K562 (cell line): Measurements from ENCODE around the gene CHST8. TPM values are rescaled to one million over a fixed set of nuclear protein-coding genes. Genes with fewer than 3 reads are reported as not detected.

Experiments
- MBD2 ChIP-seq: sonication (generic); IDR thresholded peaks from 2 replicates; pipeline ENCODE4 v1.6.1; 2016; ENCODE audit warnings: low read depth, borderline replicate concordance
- PRDM10 ChIP-seq: fragments of 450-650 bp; IDR thresholded peaks from 2 replicates; pipeline ENCODE4 v1.6.1; 2018; ENCODE audit not compliant: partially characterized antibody
- YY1 ChIP-seq, 3 experiments: IDR thresholded peaks; 2 replicates each; pipeline ENCODE4 v1.6.1; 2011; ENCODE audit warnings: low read length in 2 of 3, mild to moderate bottlenecking in 2 of 3, moderate library complexity in 2 of 3, borderline replicate concordance in 1 of 3, control low read depth in 1 of 3, low read depth in 1 of 3; ENCODE audit not compliant: insufficient read depth in 3 of 3, insufficient replicate concordance in 2 of 3, control insufficient read depth in 1 of 3, insufficient read length in 1 of 3; ENCODE audit errors: extremely low read depth in 1 of 3
- ZBTB11 ChIP-seq, 3 experiments: fragments of 200-800 bp in 1 of 3; fragments of 250-450 bp in 1 of 3; fragments of 450-650 bp in 1 of 3; sonication (Bioruptor Pico) in 1 of 3; sonication (Bioruptor generic) in 1 of 3; formaldehyde crosslinking in 1 of 3; IDR thresholded peaks; 2 replicates each; pipeline versions ENCODE4 v1.6.1 to v1.8.0; 2016 to 2022; ENCODE audit warnings: mild to moderate bottlenecking in 2 of 3, missing genetic modification characterization in 2 of 3, missing compliant biosample characterization in 1 of 3, moderate library complexity in 1 of 3
- ZFP36 ChIP-seq: fragments of 150-350 bp; IDR thresholded peaks from 2 replicates; pipeline ENCODE4 v1.6.1; 2018; ENCODE audit warnings: low read length, low read depth; ENCODE audit not compliant: partially characterized antibody
- polyA plus RNA-seq, 8 experiments: library from polyadenylated mRNA; depleted of rRNA in 4 of 8; stranded (reverse) in 5 of 8; unstranded in 3 of 8; fragments of >200 nt; fragmentation: Nextera tagmentation in 2 of 8; fragmentation: Illumina TruSeq in 1 of 8; extraction: Ambion mirVana in 2 of 8; extraction: Trizol in 1 of 8; gene quantifications; 2 replicates each; pipeline versions ENCODE4 v1.2.1 to v1.2.3, GENCODE V29; 2011 to 2014; ENCODE audit warnings: inconsistent platforms in 1 of 8, missing spikeins in 1 of 8
- total RNA-seq, 7 experiments: library from RNA; depleted of rRNA in 6 of 7; stranded (reverse); fragments of >200 nt in 6 of 7; fragmentation: Illumina TruSeq in 2 of 7; extraction: Trizol in 2 of 7; gene quantifications; 2 replicates each; pipeline versions ENCODE4 v1.2.1 to v1.2.3, GENCODE V29; 2011 to 2021; ENCODE audit warnings: low replicate concordance in 1 of 7

CHST8 gene
- total and polyA plus RNA-seq, 9 of the 15 experiments (the other 6 are each of a cell fraction or from before 2014, with no cell fraction given), result 0.11 TPM; not detected in 8

- TF ChIP-seq ZBTB11 (CRISPR knock-in tag; IDR thresholded peaks at IDR 0.05) (no peak), ZFP36 (peak; percentile 76), YY1 (IDR thresholded peaks at IDR 0.05; ENCODE audit: borderline replicate concordance in 1 of 3, control insufficient read depth in 1 of 3, extremely low read depth in 1 of 3, insufficient read depth in 3 of 3, insufficient read length in 1 of 3, insufficient replicate concordance in 2 of 3, low read depth in 1 of 3, low read length in 2 of 3) (no peak), MBD2 (no peak), PRDM10 (peak; percentile 93)
- TF ChIP-seq, all 486 proteins: peak for 3
Observed at GRCh38 chr19:33627962-33628839, 6.4 kb downstream of the CHST8 start (continued).
